ENCODE results near the gene ILF3.

Gene ILF3

GRCh38 chr19:10653732-10654609, at the start of gene ILF3:
Gene ILF3 (plus strand): TSS chr19:10654346. CDS start chr19:10670606, 16,260 bp downstream.
- H3K4me3 ChIP-seq (ENCODE audit: low read depth, low read length) = peak within 1 kb of the TSS; percentile 98
- peak; percentile 100 for DNase-seq (ENCODE audit: low read depth)
- no peak for TF ChIP-seq CTCF (conservative IDR thresholded peaks at IDR 0.05; ENCODE audit: low read depth, low read length)

- no peak for TF ChIP-seq CTCF (conservative IDR thresholded peaks at IDR 0.05; ENCODE audit: low read depth, low read length)
- H3K4me3 ChIP-seq (ENCODE audit: low read depth, low read length) = no peak overlapping the region
- DNase-seq (ENCODE audit: low read depth) = no peak
These were observed 49.6 kb upstream of the ILF3 start for GRCh38 chr19:10604460-10604980.

DNA sequence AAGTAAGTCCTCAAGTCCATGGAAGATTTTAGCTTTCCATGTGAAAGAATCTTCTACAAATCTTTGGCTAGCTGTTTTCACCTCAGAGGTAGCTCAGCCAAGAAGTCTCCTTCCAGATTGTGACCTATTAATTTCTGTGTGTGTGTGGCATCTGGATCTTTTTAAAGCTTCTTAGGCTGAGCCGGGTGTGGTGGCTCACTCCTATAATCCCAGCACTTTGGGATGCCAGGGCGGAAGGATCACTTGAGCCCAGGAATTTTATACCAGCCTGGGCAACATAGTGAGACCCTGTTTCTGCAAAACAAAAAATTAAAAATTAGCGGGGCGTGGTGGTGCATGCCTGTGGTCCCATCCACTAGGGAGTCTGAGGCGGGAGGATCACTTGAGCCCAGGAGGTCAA, 42.2 kb upstream of the ILF3 start:
- H3K4me3 ChIP-seq (ENCODE audit: low read depth, low read length) = no peak overlapping the region
- no peak for TF ChIP-seq CTCF (conservative IDR thresholded peaks at IDR 0.05; ENCODE audit: low read depth, low read length)
- no peak for DNase-seq (ENCODE audit: low read depth)

DNA sequence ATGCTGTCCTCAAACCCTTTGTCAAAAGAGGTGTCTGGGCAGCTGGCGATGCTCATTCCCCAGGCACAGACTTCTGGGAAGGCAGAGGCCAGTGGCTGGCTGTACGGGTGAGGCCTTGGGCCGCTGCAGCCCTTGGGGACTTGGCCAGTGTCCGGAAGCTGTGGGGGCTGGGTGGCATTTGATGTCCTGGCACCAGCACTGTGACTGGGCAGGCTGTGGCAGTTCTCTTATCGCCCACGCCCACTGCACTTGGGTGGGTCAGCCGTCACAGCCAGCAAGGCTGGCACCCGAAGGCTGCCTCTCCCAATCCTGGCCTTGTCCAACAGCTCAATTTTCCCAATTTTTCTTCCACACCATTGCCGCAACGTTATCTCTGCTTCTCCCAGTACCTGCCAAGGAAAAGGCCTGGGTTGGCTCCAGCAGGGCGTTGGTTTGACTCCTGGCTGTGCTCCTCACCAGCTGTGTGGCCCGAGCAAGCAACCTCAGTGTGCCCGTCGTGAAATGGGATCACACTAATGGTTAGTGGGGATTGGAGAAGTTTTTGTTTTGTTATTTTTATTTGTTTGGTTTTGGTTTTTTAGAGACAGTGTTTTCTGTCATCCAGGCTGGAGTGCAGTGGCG, 41.5 kb upstream of the ILF3 start:
- no peak overlapping the region for H3K4me3 ChIP-seq (ENCODE audit: low read depth, low read length)
- TF ChIP-seq CTCF (conservative IDR thresholded peaks at IDR 0.05; ENCODE audit: low read depth, low read length) = no peak
- no peak for DNase-seq (ENCODE audit: low read depth)

DNA sequence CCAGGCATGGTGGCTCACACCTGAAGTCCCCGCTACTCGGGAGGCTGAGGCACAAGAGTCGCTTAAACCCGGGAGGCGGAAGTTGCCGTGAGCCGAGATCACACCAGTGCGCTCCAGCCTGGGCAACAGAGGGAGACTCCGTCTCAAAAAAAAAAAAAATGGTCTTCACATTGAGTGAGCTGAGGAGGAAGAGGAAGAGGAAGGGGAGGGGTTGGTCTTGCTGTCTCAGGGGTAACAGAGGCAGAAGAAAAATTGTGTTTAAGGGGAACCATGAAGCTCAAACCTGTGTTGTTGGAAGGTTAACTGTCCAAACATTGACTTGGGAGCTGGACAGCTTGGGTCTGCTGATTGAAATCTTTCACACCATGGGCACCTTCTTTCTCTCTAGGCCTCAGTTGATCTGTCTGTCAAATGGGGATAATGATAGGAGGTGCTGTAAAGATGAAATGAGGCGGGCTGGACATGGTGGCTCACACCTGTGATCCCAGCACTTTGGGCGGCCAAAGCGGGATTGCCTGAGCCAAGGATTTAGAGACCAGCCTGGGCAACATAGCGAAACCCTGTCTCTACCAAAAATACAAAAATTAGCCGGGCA, 38.6 kb upstream of the ILF3 start:
- DNase-seq (ENCODE audit: low read depth) = no peak
- H3K4me3 ChIP-seq (ENCODE audit: low read depth, low read length) = no peak overlapping the region
- TF ChIP-seq CTCF (conservative IDR thresholded peaks at IDR 0.05; ENCODE audit: low read depth, low read length) = no peak

- no peak overlapping the region for H3K4me3 ChIP-seq (ENCODE audit: low read depth, low read length)
- DNase-seq (ENCODE audit: low read depth) = peak; percentile 55
These were observed 36.6 kb upstream of the ILF3 start for GRCh38 chr19:10617409-10618121.

More at GRCh38 chr19:10617409-10618121, 36.6 kb upstream of the ILF3 start:
- no peak for TF ChIP-seq CTCF (conservative IDR thresholded peaks at IDR 0.05; ENCODE audit: low read depth, low read length)
